Effector CD8-positive, alpha-beta T cell (primary cell): Measurements from ENCODE around the gene RAPGEF4.

Experiments used
- DNase-seq: peaks from one replicate; lab custom pipeline; 2025; lab: John Stamatoyannopoulos, UW

The RAPGEF4 gene

DNA sequence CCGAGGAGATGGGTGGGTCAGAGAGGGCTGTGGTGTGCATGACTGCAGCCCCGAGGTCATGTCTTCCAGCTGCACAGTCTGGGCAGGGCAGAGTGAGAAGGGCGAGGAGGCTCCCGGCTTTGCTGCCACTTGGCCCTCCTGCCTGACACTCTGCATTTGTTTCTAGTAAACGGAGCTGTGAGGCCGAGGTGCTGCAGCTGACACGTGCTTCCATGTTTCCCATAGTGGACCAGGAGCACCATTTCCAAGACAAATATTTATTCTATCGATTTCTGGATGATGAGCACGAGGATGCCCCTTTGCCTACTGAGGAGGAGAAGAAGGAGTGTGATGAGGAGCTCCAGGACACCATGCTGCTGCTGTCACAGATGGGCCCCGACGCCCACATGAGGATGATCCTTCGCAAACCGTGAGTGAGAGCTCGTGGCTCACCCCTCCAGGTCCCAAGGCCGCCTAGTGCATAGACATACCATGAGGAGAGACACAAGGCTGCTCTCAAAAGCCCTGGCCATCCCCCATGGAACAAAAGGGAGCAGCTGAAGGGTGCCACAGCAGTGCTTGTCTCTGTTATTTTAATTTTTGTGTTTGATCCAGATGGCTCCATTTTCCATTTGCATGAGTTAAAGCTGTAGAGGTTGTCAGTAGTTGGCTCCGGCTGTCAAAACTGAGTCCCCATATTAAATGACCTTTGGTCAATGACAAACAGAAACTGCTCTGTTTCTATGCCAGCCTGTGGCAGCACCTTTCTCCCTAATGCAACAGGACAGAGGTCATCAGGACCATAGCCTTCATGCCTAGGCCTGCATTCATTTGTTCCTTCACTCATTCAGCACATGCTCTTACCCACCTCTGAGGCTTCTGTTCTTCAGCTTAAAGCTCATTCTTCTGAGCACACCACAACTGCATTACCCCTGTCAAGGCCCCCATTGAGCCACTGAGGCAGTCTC lies 231.7 kb downstream of the RAPGEF4 start:
- no peak for DNase-seq

DNA sequence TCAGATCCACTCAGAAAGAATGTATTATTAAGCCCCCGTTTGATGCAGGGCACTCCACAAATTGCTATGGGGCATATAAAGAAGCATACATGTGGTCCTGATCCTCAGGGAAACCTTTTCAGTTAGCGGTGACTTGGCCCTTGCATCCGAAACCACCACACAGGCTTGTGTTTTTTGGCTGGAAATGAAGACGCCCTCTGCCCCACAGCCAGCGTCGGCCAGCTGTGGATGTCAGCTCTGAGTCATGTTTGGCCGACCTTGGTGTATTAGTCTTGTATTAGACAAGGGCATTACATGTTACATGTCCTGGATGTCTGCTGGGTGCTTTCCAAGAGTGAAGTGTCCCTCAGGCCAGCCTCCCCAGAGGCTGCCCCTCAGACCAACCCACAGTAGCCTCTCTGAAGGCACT lies 232.4 kb downstream of the RAPGEF4 start:
- no peak for DNase-seq

DNA sequence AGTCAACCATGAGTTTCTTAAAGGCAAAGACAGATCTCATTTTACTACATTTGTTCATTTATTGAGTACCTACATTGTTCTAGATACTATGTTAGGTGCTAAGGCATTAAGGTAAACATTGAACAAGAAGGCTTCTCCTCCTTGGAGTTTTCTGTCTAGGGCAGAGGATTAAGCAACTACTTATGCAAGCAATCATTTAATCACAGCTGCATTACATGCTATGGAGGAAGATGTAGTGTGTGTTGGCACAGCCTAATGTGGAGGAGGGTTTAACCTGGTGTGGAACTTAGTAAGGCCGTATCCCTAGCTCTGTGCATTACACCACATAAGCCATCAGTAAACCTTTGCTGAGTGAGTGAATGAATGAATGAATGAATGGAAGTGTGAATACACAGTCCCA lies 233.5 kb downstream of the RAPGEF4 start:
- no peak for DNase-seq

DNA sequence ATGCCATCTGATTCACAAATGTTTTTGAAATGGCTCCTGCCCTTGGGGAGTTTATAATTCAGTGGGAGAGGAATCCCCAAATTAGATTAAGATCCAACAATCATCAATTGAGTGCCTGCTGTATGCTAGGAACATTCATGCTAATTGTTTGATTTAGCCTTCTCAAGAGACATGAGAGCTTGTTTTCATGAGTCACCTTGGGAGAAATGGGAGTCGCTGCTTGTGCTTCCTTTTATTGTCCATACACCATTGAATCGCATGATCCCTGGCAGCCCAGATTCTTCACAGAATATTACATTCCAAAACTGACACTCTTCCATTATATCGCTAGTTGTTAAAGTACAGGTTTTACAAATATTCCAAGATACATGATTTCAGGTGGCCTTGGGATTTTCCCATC lies 234.0 kb downstream of the RAPGEF4 start:
- no peak for DNase-seq

DNA sequence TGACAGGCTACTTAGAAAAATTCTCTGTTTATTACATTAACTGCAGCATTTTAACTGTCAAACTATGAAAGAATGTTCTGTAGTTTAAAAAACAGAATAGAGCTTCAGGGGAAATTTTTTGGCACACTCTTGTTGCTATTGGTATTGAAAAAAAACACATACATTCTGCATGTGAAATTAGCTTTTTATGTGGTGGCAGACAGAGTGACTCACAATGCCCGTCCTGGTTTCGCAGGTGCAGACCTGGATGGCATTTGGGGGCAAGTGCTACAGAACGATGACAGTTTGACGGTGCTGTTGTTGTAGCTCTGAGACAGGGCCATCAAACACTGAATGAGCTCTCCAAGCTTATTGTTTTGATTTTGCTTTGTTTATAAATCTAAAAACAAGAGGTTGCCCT lies 235.0 kb downstream of the RAPGEF4 start:
- no peak for DNase-seq

DNA sequence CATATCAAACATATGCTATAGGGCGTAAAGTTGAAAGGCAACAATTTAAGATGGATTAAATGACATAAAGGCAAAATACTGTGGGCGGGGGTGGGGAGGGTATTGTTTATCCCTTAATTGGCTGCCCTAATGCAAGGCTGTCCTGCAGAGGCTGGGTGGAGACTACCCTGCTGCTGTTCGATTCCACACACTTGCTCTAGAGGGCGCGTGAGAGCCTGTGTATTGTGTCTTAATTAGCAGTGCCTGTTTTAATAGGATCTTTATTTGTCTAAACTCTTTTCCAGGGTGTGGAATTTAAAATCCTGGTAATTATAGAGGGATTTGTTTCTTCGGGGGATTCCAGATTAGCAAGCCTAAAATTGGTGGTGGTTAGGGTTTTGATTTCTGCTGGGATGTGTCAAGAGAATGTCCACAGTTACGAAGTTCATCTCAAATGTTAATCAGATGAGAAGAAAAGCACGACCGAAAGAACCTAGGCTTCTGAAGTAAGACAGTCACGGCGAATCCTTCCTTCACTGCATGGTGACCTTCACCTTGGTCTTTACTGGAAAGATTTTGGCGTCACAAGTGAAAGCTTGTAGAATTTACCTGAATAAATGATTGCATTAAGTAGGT lies 236.5 kb downstream of the RAPGEF4 start:
- no peak for DNase-seq

DNA sequence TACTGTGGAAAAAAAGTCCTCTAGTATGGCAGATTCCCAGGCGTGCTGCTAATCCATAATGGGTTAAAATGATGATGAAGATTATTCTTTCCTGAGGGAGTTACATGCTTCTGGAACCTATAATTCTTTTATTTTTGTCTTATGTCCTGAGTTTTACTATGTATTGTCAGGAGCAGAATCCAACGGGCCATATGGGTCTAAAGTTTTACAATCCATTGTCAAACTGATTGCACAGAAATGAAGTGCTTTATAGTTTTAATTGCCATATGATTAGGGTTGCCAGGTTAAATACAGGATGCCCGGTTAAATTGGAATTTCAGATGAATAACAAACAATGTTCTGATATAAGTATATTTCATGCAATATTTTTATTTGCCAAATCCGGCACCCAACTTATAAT lies 239.1 kb downstream of the RAPGEF4 start:
- DNase-seq, result no peak

DNA sequence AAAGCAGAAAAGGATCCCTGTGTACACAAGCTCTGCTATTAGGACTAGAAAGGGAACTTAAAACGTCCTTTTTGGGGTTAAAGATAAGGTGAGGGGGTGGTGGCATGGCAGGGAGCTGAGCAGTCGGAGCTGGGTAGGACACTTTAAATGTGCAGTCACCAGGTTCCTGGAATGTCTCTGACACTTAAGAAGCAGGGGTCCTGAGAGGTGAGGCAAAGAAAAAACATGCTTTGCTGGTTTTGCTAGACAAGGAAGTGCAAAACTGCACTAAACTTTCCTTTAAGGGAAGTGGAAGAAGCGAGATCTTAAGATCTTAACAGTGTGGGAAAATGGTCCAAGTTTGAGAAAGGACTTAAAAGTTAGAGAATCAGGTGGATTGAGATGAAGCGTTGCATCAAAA lies 240.5 kb downstream of the RAPGEF4 start:
- no peak for DNase-seq

DNA sequence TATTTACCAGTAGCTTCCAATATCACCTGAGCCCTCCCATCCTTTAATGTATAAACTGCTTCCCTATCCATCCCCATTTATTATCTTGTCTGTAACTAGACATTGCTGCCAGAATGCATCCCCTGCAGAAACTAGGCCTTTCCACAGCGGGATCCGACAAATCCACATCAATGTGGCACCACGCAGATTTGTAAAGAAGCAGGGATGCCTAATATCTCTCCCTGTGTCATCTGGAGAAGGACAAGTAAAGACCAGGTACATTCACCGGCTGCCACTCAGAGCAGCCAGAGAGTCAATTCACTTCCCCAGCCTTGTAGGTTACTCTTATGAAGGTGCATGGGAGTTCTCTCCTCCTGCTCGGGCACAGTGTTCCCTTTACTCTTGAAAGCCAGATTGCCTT lies 241.2 kb downstream of the RAPGEF4 start:
- DNase-seq, result no peak

DNA sequence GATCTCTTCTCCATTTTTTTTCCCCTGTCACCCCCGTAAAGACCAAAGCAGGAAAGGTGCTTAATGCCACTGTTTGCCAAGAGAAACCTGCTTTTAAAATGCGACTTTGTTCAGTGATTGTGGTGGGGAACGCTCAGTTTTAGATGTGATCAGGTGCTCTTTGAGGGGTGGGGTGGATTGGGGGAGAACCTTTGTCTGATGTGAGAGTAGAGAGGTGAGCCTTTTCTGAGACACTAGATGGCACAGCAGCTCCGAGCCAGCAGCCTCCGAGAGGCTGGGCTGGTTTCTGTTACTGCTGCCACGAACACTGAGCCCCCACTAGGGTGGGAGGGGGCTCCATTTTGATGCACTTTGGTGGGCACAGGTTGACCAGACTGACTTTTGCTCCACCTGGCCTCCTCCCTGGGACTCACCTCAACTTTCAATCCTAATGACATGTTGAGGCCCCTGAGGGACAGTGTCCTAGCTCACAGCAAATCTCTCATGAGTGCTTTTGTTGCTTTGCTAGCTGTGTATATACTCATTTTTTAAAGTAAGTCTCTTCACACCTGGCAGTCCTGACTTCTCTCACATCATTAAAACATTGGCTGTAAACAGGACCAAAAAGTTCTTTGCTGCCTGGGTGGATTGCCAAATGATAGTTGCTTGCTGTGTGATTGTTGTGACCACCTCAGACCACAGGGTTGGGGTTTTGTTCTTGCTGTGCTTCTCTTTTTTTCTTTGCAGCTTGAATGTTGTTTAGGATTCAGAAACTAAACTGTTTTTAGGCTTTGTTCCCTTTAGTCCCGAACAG lies 241.8 kb downstream of the RAPGEF4 start:
- DNase-seq, result no peak

DNA sequence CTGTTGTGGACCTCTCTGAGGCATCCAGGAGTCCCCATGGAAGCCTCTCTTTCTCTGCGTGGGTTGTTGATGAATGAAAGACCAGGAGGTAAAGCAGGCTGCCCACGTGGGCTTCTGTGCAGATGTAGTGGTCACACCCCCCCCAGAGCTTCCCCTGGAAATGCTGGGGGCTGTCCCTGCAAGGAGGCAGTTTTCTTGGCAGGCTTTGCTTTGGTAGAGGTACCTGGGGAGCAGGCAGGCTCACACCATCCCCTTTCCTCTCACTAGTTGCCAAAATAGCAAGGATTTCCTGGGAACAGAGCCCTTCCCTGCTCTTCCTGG lies 242.4 kb downstream of the RAPGEF4 start:
- DNase-seq, result no peak

DNA sequence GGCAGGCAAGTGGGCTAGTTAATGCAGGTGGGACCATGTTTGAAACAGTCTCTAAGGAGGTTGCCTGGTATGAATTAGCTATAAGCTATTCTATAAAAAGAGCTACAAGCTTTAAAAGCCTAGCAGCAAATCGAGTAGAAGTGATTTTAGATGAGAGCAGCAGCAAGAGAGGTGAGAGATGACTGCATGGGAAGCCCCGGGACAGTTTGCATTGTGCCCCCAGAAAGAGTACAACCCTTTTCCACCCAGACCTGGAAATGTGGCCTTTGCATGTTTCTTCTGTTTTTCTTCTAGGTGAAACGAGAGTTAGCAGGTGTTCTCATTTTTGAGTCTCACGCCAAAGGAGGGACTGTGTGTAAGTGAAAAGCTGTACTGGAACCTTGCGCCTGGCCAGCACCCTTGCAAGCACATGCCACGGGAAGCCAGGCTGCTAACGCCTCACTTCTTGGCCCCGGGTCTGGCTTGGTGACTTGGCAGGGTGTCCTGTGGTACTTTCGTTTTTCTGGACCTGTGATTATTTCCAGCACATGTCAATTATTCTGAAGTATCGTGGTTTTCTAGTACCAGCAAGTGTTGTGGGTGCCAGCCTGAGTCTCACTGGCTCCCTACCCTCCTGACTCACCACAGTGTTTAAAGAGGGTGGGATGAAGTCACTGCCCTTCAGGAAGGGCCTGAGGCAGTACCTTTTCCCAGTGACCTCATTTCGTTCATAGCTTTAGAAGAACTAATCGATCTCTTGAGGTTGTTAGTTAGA lies 249.7 kb downstream of the RAPGEF4 start:
- no peak for DNase-seq

DNA sequence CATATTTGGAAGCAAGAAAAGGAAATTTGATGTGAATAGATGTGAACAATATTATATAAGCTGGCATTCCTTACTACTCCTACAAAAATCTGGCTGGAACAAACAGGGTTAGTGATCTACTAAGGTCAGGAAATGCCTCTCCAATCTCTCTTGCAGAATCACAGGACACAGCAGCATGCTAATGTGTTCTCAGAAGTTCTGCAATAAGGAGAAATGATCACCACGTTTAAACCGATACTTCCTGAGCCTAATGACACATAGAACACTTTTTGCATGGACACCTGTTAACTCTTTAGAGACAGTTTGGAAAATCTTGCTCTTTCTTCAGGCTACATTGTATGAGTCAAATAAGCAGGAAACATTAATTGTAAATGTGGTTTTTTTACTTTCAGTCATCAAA lies 250.4 kb downstream of the RAPGEF4 start:
- DNase-seq, result no peak

DNA sequence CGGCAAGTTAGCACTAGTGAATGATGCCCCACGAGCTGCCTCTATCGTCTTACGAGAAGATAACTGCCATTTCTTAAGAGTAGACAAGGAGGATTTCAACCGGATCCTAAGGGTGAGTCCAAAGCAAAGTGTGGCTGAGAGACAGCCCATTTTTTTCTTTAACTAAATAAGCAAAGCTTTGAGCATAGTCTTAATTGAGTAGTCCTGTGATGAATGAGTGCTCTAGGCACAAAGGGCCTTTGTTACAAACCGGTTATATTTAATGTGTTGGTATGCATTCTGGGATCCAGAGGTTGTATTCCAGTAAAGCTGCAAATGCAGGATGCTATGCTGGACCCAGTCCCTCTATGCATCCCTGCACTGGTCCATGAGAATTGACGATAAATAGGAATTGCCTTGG lies 253.1 kb downstream of the RAPGEF4 start:
- no peak for DNase-seq

DNA sequence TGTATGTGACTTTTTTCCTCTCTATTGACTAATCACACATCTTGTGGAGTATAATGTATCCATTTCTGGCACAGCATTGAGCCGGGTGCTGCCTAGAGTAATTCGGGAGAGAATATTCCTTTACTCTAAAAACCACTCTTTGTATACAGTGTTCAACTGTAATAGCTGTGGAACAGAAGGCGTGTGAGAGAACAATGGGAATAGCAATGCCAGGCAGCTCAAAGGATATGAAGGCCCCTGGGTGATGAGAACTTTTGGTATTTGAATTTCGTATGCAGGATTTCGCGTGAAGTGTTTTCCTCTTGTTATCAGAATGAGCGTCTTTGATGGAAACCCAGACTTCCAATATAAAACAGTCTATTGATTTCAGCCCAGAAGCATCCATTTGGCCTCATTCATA lies 255.4 kb downstream of the RAPGEF4 start:
- DNase-seq, result no peak

DNA sequence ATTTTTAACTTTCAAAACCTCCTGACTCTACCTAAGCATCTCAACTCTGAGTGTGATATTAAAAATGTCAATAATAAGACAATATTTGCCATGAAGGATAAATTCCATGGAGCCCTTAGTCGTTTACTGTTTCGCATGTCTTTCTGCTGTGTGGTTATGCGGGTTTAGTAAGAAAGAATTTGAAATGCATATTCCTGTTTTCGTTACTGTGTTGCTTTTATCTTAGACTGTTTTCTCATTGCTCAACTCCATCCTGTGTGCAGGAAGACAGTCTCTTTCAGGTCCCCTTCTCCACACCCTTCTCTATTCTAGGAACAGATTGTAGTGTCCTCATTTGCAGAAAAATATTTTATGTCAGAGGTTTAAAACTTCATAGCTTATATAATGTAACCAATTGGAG lies 257.5 kb downstream of the RAPGEF4 start:
- no peak for DNase-seq

DNA sequence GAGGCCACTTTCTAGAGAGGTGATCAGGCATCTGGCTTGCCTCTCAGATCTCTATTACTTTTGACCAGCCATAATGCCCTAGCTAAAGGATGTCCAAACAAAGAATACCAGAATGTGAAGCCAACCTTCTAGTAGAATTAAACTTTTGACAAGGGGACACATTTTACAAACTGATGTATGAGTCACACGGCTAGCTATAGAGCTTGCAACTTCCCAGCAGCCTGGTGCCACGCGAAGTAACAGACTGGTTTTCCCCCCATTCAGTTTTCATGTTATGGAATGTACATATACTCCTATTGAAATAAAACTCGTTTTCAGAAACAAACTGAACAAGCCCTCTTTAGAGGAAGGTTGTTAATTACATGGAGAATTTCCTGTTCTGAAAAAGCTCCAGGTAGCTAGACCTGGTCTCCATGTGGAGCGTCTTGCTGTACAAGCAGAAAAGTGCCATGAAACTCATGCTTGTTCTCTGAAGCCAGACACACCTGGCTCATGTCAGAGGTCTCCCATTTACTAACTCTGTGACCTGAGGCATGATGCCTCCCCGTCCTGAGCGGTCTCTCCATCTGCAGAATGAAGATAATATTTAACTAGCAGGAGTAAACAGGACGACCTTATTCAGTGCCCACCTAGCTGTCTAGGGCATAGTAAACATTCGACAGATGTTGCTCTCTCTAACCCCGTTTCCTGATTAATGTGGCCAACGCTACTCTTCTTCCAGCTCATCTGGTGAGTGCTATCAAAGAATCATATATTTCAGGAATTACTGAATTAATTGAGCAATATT lies 258.5 kb downstream of the RAPGEF4 start:
- no peak for DNase-seq

DNA sequence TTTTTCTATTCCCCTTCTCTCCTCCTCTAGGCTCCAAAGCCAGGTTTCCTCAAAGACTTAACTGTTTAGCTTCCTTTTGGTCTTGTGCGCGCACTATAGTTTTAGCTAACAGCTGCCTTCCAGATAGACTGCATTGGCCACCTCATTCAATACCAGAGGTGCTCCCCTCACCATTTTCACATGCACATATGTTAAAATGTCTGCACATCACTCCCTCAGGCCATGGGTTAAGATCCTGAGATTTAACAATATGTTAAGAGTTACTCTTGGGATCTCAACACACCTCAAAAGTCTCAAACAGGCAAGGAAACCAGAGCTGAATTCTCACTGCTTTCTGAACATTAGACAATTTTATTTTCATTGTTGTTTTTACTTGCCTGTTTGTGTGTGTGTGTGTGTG lies 259.2 kb downstream of the RAPGEF4 start:
- no peak for DNase-seq

DNA sequence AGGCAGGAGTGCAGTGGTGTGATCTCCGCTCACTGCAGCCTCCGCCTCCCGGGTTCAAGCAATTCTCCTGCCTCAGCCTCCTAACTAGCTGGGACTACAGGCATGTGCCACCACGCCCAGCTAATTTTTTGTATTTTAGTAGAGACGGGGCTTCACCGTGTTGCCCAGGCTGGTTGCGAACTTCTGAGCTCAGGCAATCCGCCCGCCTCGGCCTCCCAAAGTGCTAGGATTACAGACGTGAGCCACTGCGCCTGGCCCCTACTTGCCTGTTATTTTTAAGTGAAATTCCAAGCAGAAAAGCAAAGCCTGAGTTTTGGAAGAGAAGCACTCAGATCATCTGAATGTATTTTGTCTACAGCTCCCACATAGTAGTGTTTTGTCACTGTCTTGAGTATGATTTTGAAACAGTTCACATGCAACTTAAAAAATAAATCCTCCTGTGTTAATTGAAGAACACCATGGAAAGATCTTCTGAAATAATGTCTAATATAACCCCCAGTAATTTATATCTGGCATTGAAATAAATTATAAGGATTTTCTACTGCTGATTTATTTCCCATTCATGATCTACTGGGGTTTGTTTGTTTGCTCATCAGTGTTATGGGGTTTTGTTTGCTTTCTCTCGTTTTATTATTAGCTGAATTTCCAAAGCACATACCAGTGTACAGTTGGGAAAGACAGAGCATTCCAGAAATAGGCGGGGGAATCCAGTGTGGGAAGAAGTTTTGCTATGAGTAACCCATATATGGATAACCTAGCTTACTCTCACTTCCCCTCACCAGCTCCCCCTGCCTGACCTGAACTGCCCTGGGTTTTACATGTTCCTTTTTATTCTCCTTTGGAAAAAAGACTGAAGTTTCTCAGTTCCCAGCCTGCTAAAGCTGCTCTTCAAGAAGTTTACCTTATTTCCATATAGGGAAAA lies 259.9 kb downstream of the RAPGEF4 start:
- DNase-seq, result no peak

DNA sequence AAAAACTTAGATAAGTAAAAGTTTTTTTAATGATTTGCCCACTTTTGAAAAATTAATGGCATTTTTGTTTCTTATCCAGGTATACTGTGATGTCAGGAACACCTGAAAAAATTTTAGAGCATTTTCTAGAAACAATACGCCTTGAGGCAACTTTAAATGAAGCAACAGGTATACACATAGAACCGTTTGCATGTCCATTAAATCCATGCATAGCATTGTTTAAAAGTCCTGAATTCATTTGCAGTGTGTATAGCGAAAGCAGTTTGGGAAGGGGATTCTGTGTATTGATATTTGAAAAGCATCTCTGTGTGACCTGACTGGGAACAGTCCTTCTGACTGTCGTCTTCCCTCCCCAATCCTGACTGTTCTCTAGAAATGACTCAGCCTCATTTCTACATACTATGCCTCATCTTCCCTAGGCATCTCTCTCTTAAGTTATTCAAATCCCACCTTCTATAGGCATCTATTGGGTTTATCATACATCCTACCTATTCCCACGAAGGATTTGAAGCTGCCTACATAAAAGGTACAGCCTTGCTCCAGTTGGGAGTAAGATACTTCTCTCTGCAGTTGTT lies 260.8 kb downstream of the RAPGEF4 start:
- DNase-seq, result no peak
